ENCODE data around the gene PIGN. TPM values are rescaled to one million over a fixed set of nuclear protein-coding genes. Genes with fewer than 3 reads are reported as not detected.

The PIGN gene
- polyA plus RNA-seq, result 14.7 TPM

- H3K36me3 Mint-ChIP-seq, result no peaks in the 10 kb centered on the region
- H3K4me1 Mint-ChIP-seq, result peaks cover 35 to 52% (median 46%) of the 10 kb centered on the region in 3 donors
- peak within 1 kb of the TSS; percentile 86 to 98 (median 96) for H3K27ac Mint-ChIP-seq
- peak within 1 kb of the TSS; percentile 99 to 100 (median 100) for H3K4me3 Mint-ChIP-seq
- H3K9me3 Mint-ChIP-seq, result no peaks in the 10 kb centered on the region
- H3K27me3 Mint-ChIP-seq, result no peaks in the 10 kb centered on the region
Measured at GRCh38 chr18:62186774-62187542, at the start of gene PIGN, which contains the start of gene RELCH. TSS of gene PIGN (minus strand) at chr18:62187056. CDS start at chr18:62161353, 25,703 bp downstream. TSS of gene RELCH (plus strand) at chr18:62187255. CDS start at chr18:62187506, 251 bp downstream.

GRCh38 chr18:62236252-62236651 lies 49.4 kb upstream of the PIGN start:
- Mint-ChIP-seq H3K27me3 (no peaks in the 10 kb centered on the region), H3K36me3 (peaks cover 11% of the 10 kb centered on the region), H3K9me3 (no peaks in the 10 kb centered on the region), H3K4me1 (peaks cover 0 to 4% (median 2%) of the 10 kb centered on the region in 3 donors), H3K4me3 (peak overlapping the region in 1 of 4 donors; percentile 84), H3K27ac (no peak overlapping the region)

- H3K4me1 Mint-ChIP-seq, result peaks cover 0 to 7% (median 0%) of the 10 kb centered on the region in 3 donors
Measured at GRCh38 chr18:62226047-62226446, 39.2 kb upstream of the PIGN start.

GRCh38 chr18:62224229-62224628 lies 37.4 kb upstream of the PIGN start:
- Mint-ChIP-seq H3K27me3 (no peaks in the 10 kb centered on the region), H3K9me3 (peaks cover 0 to 4% (median 2%) of the 10 kb centered on the region in 3 donors), H3K4me1 (peaks cover 0 to 3% (median 2%) of the 10 kb centered on the region in 3 donors), H3K27ac (no peak overlapping the region), H3K4me3 (no peak overlapping the region), H3K36me3 (peaks cover 9% of the 10 kb centered on the region)

More at GRCh38 chr18:62226047-62226446, 39.2 kb upstream of the PIGN start:
- Mint-ChIP-seq H3K36me3 (peaks cover 15% of the 10 kb centered on the region), H3K27ac (no peak overlapping the region), H3K9me3 (peaks cover 0 to 4% (median 2%) of the 10 kb centered on the region in 3 donors), H3K4me3 (no peak overlapping the region), H3K27me3 (no peaks in the 10 kb centered on the region)

GRCh38 chr18:62214790-62215189 lies 27.9 kb upstream of the PIGN start:
- Mint-ChIP-seq H3K4me1 (peaks cover 4 to 20% (median 18%) of the 10 kb centered on the region in 3 donors), H3K27ac (peak overlapping the region in 1 of 3 donors; percentile 15), H3K27me3 (no peaks in the 10 kb centered on the region), H3K36me3 (peaks cover 6% of the 10 kb centered on the region), H3K9me3 (no peaks in the 10 kb centered on the region), H3K4me3 (no peak overlapping the region)

GRCh38 chr18:62211325-62211828 lies 24.5 kb upstream of the PIGN start:
- peaks cover 6% of the 10 kb centered on the region for H3K36me3 Mint-ChIP-seq
- H3K4me1 Mint-ChIP-seq, result peaks cover 15 to 31% (median 30%) of the 10 kb centered on the region in 3 donors
- H3K4me3 Mint-ChIP-seq, result no peak overlapping the region
- H3K27ac Mint-ChIP-seq, result no peak overlapping the region
- H3K9me3 Mint-ChIP-seq, result no peaks in the 10 kb centered on the region
- H3K27me3 Mint-ChIP-seq, result no peaks in the 10 kb centered on the region

GRCh38 chr18:62210138-62210537 lies 23.3 kb upstream of the PIGN start:
- no peak overlapping the region for H3K4me3 Mint-ChIP-seq
- peaks cover 18 to 31% (median 28%) of the 10 kb centered on the region in 3 donors for H3K4me1 Mint-ChIP-seq
- peak overlapping the region in 1 of 3 donors; percentile 76 for H3K27ac Mint-ChIP-seq

GRCh38 chr18:62209046-62209445 lies 22.2 kb upstream of the PIGN start:
- H3K27me3 Mint-ChIP-seq, result no peaks in the 10 kb centered on the region
- no peak overlapping the region for H3K27ac Mint-ChIP-seq
- H3K36me3 Mint-ChIP-seq, result peaks cover 8% of the 10 kb centered on the region
- H3K9me3 Mint-ChIP-seq, result no peaks in the 10 kb centered on the region
- no peak overlapping the region for H3K4me3 Mint-ChIP-seq
- peaks cover 17 to 35% (median 30%) of the 10 kb centered on the region in 3 donors for H3K4me1 Mint-ChIP-seq

More at GRCh38 chr18:62210138-62210537, 23.3 kb upstream of the PIGN start:
- Mint-ChIP-seq H3K36me3 (peaks cover 6% of the 10 kb centered on the region), H3K9me3 (no peaks in the 10 kb centered on the region), H3K27me3 (no peaks in the 10 kb centered on the region)

- peaks cover 3% of the 10 kb centered on the region for H3K36me3 Mint-ChIP-seq
- H3K27ac Mint-ChIP-seq, result no peak overlapping the region
- peaks cover 17 to 35% (median 32%) of the 10 kb centered on the region in 3 donors for H3K4me1 Mint-ChIP-seq
- H3K4me3 Mint-ChIP-seq, result no peak overlapping the region
- H3K9me3 Mint-ChIP-seq, result no peaks in the 10 kb centered on the region
- no peaks in the 10 kb centered on the region for H3K27me3 Mint-ChIP-seq
Measured at GRCh38 chr18:62206593-62206992, 19.7 kb upstream of the PIGN start.

- peaks cover 3% of the 10 kb centered on the region for H3K36me3 Mint-ChIP-seq
- no peak overlapping the region for H3K27ac Mint-ChIP-seq
- peaks cover 17 to 35% (median 32%) of the 10 kb centered on the region in 3 donors for H3K4me1 Mint-ChIP-seq
- H3K4me3 Mint-ChIP-seq, result no peak overlapping the region
- H3K9me3 Mint-ChIP-seq, result no peaks in the 10 kb centered on the region
- H3K27me3 Mint-ChIP-seq, result no peaks in the 10 kb centered on the region
Measured at GRCh38 chr18:62205824-62206223, 19.0 kb upstream of the PIGN start.

- Mint-ChIP-seq H3K27me3 (no peaks in the 10 kb centered on the region), H3K9me3 (no peaks in the 10 kb centered on the region), H3K4me1 (peaks cover 9 to 24% (median 22%) of the 10 kb centered on the region in 3 donors), H3K27ac (no peak overlapping the region), H3K36me3 (peaks cover 2% of the 10 kb centered on the region), H3K4me3 (peak overlapping the region in 1 of 4 donors; percentile 2)
Measured at GRCh38 chr18:62201870-62202269, 15.0 kb upstream of the PIGN start.

GRCh38 chr18:62200121-62200914 lies 13.5 kb upstream of the PIGN start:
- Mint-ChIP-seq H3K27ac (no peak overlapping the region), H3K9me3 (no peaks in the 10 kb centered on the region), H3K4me3 (no peak overlapping the region), H3K4me1 (peaks cover 12 to 33% (median 21%) of the 10 kb centered on the region in 3 donors), H3K36me3 (peaks cover 2% of the 10 kb centered on the region), H3K27me3 (no peaks in the 10 kb centered on the region)

- Mint-ChIP-seq H3K4me3 (no peak overlapping the region), H3K27ac (no peak overlapping the region), H3K4me1 (peaks cover 14 to 33% (median 20%) of the 10 kb centered on the region in 3 donors), H3K9me3 (no peaks in the 10 kb centered on the region), H3K27me3 (no peaks in the 10 kb centered on the region), H3K36me3 (peaks cover 2% of the 10 kb centered on the region)
Measured at GRCh38 chr18:62199629-62200028, 12.8 kb upstream of the PIGN start.

- H3K36me3 Mint-ChIP-seq, result no peaks in the 10 kb centered on the region
- peak overlapping the region in 1 of 3 donors; percentile 61 for H3K27ac Mint-ChIP-seq
- peaks cover 21 to 37% (median 26%) of the 10 kb centered on the region in 3 donors for H3K4me1 Mint-ChIP-seq
- no peaks in the 10 kb centered on the region for H3K9me3 Mint-ChIP-seq
- no peaks in the 10 kb centered on the region for H3K27me3 Mint-ChIP-seq
- peak overlapping the region in 1 of 4 donors; percentile 53 for H3K4me3 Mint-ChIP-seq
Measured at GRCh38 chr18:62198259-62198658, 11.4 kb upstream of the PIGN start.

- no peaks in the 10 kb centered on the region for H3K9me3 Mint-ChIP-seq
- no peak overlapping the region for H3K27ac Mint-ChIP-seq
- no peak overlapping the region for H3K4me3 Mint-ChIP-seq
- no peaks in the 10 kb centered on the region for H3K27me3 Mint-ChIP-seq
- H3K4me1 Mint-ChIP-seq, result peaks cover 32 to 49% (median 39%) of the 10 kb centered on the region in 3 donors
- H3K36me3 Mint-ChIP-seq, result no peaks in the 10 kb centered on the region
Measured at GRCh38 chr18:62196980-62197379, 10.1 kb upstream of the PIGN start.
